K562 (cell line): ENCODE measurements around the gene CLEC4F. TPM values are rescaled to one million over a fixed set of nuclear protein-coding genes. Genes with fewer than 3 reads are reported as not detected.

Experiments used
- ATAC-seq: fragments of 200-7000 bp; cut with Tn5 transposase; 3 replicates; pipeline ENCODE4 v1.9.1; 2020; ENCODE audit warnings: moderate library complexity
- BruUV-seq: library from RNA; stranded (reverse); fragments of 400-500 nt; replicated peaks from 2 replicates; lab custom pipeline; 2021; lab: Mats Ljungman, UMichigan
- CTCF ChIA-PET: fragments of 300-600 bp; formaldehyde crosslinking; extraction: SDS; loops from one replicate; lab custom pipeline; 2021; ENCODE audit warnings: low intra/inter-chr PET ratio; lab: Yijun Ruan, JAX
- POLR2A ChIA-PET: fragments of 300-600, 350-650 bp; sonication (Branson Sonifier 250); formaldehyde crosslinking; extraction: SDS; loops from one replicate; lab custom pipeline; 2021; ENCODE audit warnings: antibody characterized with exemption, inconsistent platforms; lab: Yijun Ruan, JAX
- DNase-seq, 4 experiments: peaks; one replicate each; pipeline versions ENCODE4 v3.0.0 to v3.0.0-alpha.2; 2011 to 2018; ENCODE audit warnings: low spot score in 3 of 4, mixed read lengths in 3 of 4; ENCODE audit errors: extremely low read depth in 1 of 4
- FAIRE-seq: peaks from 2 replicates; lab custom pipeline; 2011; peaks lifted over from hg19 to GRCh38; lab: Jason Lieb, UNC
- H2AFZ ChIP-seq: 2 replicates; pipeline ENCODE4 v1.6.0; 2011; ENCODE audit warnings: low read depth, low read length, control low read depth, inconsistent platforms
- H3K27ac ChIP-seq: fragments of 200-600 bp; 3 replicates; pipeline ENCODE4 v1.8.0; 2011; ENCODE audit warnings: low read depth, mild to moderate bottlenecking, control low read depth, inconsistent platforms, low read length, moderate library complexity, mixed read lengths; ENCODE audit errors: extremely low read depth
- H3K27me3 ChIP-seq, 2 experiments: fragments of 300-600 bp in 1 of 2; 2 replicates in 1 of 2; 3 replicates in 1 of 2; pipeline versions ENCODE4 v1.6.0 to v1.8.0; 2011; ENCODE audit warnings: inconsistent platforms in 2 of 2, low read length in 2 of 2, mild to moderate bottlenecking in 1 of 2, mixed read lengths in 1 of 2, moderate library complexity in 1 of 2; ENCODE audit not compliant: control insufficient read depth in 2 of 2, insufficient read depth in 2 of 2
- H3K36me3 ChIP-seq: fragments of 300-600 bp; 3 replicates; pipeline ENCODE4 v1.8.0; 2011; ENCODE audit warnings: mild to moderate bottlenecking, low read length, inconsistent platforms; ENCODE audit not compliant: control insufficient read depth, insufficient read depth
- H3K4me1 ChIP-seq, 2 experiments: fragments of 200-600 bp in 1 of 2; replicated peaks in 1 of 2; 2 replicates in 1 of 2; 3 replicates in 1 of 2; pipeline versions ENCODE4 v1.5.1 to v1.8.0; 2011; ENCODE audit warnings: inconsistent platforms in 2 of 2, low read length in 2 of 2, mild to moderate bottlenecking in 1 of 2, mixed read lengths in 1 of 2, moderate library complexity in 1 of 2; ENCODE audit not compliant: control insufficient read depth in 2 of 2, insufficient read depth in 2 of 2
- H3K4me2 ChIP-seq: 2 replicates; pipeline ENCODE4 v1.6.1; 2011; ENCODE audit warnings: low read length, control low read depth, inconsistent platforms, mixed read lengths; ENCODE audit not compliant: insufficient read depth
- H3K4me3 ChIP-seq: fragments of 200-600 bp; sonication (generic), shearing (Covaris generic); 2 replicates; pipeline ENCODE4 v1.5.1; 2016; ENCODE audit warnings: control low read depth, inconsistent platforms
- H3K79me2 ChIP-seq: fragments of 200-600 bp; 3 replicates; pipeline ENCODE4 v1.8.0; 2011; ENCODE audit warnings: low read length, inconsistent platforms; ENCODE audit not compliant: control insufficient read depth, insufficient read depth
- H3K9ac ChIP-seq, 2 experiments: 2 replicates each; pipeline versions ENCODE4 v1.6.0 to v1.6.1; 2011; ENCODE audit warnings: low read depth in 2 of 2, low read length in 2 of 2, control low read depth in 1 of 2, inconsistent platforms in 1 of 2, mild to moderate bottlenecking in 1 of 2, mixed read lengths in 1 of 2; ENCODE audit not compliant: insufficient read depth in 1 of 2
- H3K9me1 ChIP-seq: one replicate; pipeline ENCODE4 v1.6.0; 2011; ENCODE audit warnings: inconsistent platforms, mild to moderate bottlenecking, low read length, moderate library complexity; ENCODE audit not compliant: control insufficient read depth, insufficient read depth
- H3K9me3 ChIP-seq: replicated peaks from 2 replicates; pipeline ENCODE4 v1.5.1; 2011; ENCODE audit warnings: low read depth, low read length, inconsistent platforms; ENCODE audit not compliant: control insufficient read depth, insufficient read depth
- H4K20me1 ChIP-seq: replicated peaks from 2 replicates; pipeline ENCODE4 v1.6.1; 2011; ENCODE audit warnings: low read length, inconsistent platforms, mixed read lengths; ENCODE audit not compliant: control insufficient read depth, insufficient read depth
- ADNP ChIP-seq: fragments of 200-800 bp; sonication (Bioruptor generic); IDR thresholded peaks from 2 replicates; pipeline ENCODE4 v1.6.1; 2016; ENCODE audit warnings: missing genetic modification characterization, missing compliant biosample characterization
- ATF1 ChIP-seq, 2 experiments: fragments of 450-650 bp in 1 of 2; IDR thresholded peaks; 2 replicates each; pipeline ENCODE4 v1.6.1; 2016; ENCODE audit warnings: missing compliant biosample characterization in 1 of 2, missing genetic modification characterization in 1 of 2
- HDAC8 ChIP-seq: fragments of 450-650 bp; IDR thresholded peaks from 2 replicates; pipeline ENCODE4 v1.6.1; 2016; ENCODE audit warnings: mild to moderate bottlenecking, missing genetic modification characterization, moderate library complexity, missing compliant biosample characterization
- MECOM ChIP-seq: fragments of 250-450 bp; sonication (Bioruptor Pico); IDR thresholded peaks from 2 replicates; pipeline ENCODE4 v1.8.0; 2022; ENCODE audit warnings: inconsistent platforms
- MYNN ChIP-seq, 2 experiments: sonication (generic); formaldehyde crosslinking in 1 of 2; IDR thresholded peaks; 2 replicates each; pipeline versions ENCODE4 v1.5.0 to v1.6.1; 2016 to 2020; ENCODE audit warnings: antibody characterized with exemption in 1 of 2, missing genetic modification reagents in 1 of 2
- POLR3G ChIP-seq: IDR thresholded peaks from 2 replicates; pipeline ENCODE4 v1.6.1; 2011; ENCODE audit not compliant: insufficient read length, insufficient replicate concordance; ENCODE audit errors: extremely low read depth
- SAFB ChIP-seq: fragments of 200-400 bp; formaldehyde crosslinking; IDR thresholded peaks from 2 replicates; pipeline ENCODE4 v1.6.1; 2017; ENCODE audit warnings: low read depth, low read length, borderline replicate concordance
- SIRT6 ChIP-seq: IDR thresholded peaks from one replicate; pipeline ENCODE4 v1.6.1; 2012; ENCODE audit warnings: low read depth, mild to moderate bottlenecking, control low read depth, inconsistent platforms, low read length, moderate library complexity
- TAL1 ChIP-seq: fragments of 450-650 bp; IDR thresholded peaks from 2 replicates; pipeline ENCODE4 v1.6.1; 2016; ENCODE audit warnings: mild to moderate bottlenecking
- ZKSCAN8 ChIP-seq: fragments of 200-800 bp; sonication (Bioruptor generic); IDR thresholded peaks from 2 replicates; pipeline ENCODE4 v1.6.1; 2016; ENCODE audit warnings: missing genetic modification characterization, missing compliant biosample characterization
- WGBS: fragments of 100-300 bp; shearing (Covaris generic); methylation state at CpG from one replicate; pipeline ENCODE4 v1.1.6; 2016; ENCODE audit warnings: low coverage, mixed read lengths; ENCODE audit not compliant: insufficient coverage; ENCODE audit errors: missing lambda C conversion rate; 5-methylcytosine and 5-hydroxymethylcytosine counted together
- in situ Hi-C: fragments of 300-500 bp; cut with MboI; formaldehyde crosslinking; loops from 4 replicates; pipeline ENCODE4 v1.15.0; 2018; ENCODE audit warnings: inconsistent platforms, mixed read lengths
- intact Hi-C: fragments of 100-400 bp; cut with micrococcal nuclease; formaldehyde crosslinking; loops from 2 replicates; pipeline ENCODE4 v1.14.2; 2022
- polyA plus RNA-seq, 8 experiments: library from polyadenylated mRNA; depleted of rRNA in 4 of 8; stranded (reverse) in 5 of 8; unstranded in 3 of 8; fragments of >200 nt; fragmentation: Nextera tagmentation in 2 of 8; fragmentation: Illumina TruSeq in 1 of 8; extraction: Ambion mirVana in 2 of 8; extraction: Trizol in 1 of 8; gene quantifications; 2 replicates each; pipeline versions ENCODE4 v1.2.1 to v1.2.3, GENCODE V29; 2011 to 2014; ENCODE audit warnings: inconsistent platforms in 1 of 8, missing spikeins in 1 of 8
- total RNA-seq, 7 experiments: library from RNA; depleted of rRNA in 6 of 7; stranded (reverse); fragments of >200 nt in 6 of 7; fragmentation: Illumina TruSeq in 2 of 7; extraction: Trizol in 2 of 7; gene quantifications; 2 replicates each; pipeline versions ENCODE4 v1.2.1 to v1.2.3, GENCODE V29; 2011 to 2021; ENCODE audit warnings: low replicate concordance in 1 of 7

The CLEC4F gene
- total and polyA plus RNA-seq, 9 of the 15 experiments (the other 6 are each of a cell fraction or from before 2014, with no cell fraction given) = not detected

DNA sequence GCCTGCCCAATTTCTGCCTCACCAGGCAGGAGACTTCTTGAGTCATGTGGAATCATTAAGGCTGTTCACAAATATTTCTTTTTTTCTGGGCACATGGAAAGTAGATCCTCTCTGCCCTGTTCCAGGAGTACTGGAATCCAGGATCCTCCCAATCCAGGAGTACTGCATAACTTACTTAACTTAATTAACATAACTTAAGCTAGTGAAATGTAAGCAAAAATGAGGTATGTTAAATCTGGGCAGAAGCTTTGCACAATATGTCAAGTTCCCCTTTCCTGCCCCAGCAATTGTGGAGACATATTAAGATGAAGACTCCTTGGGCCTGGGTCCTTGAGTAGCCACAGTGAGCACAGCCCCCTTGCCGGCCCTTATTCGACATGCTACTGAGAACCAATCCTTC lies 12.0 kb upstream of the CLEC4F start:
- Histone ChIP-seq H3K36me3 (no peaks in the 10 kb centered on the region), H3K4me2 (no peak overlapping the region), H3K79me2 (no peaks in the 10 kb centered on the region), H3K4me3 (no peak overlapping the region), H3K9me1 (no peaks in the 10 kb centered on the region), H3K27ac (no peak overlapping the region), H3K27me3 (peaks cover 24 to 67% of the 10 kb centered on the region in 2 experiments), H4K20me1 (0 out of 2 replicates have a peak, but pooled peaks cover 4% of the 10 kb centered on the region), H3K4me1 (no peaks in the 10 kb centered on the region; a peak in 2 of 5 replicates), H2AFZ (no peak overlapping the region), H3K9me3 (no peaks in the 10 kb centered on the region), H3K9ac (no peak overlapping the region)
- FAIRE-seq (no peak), ATAC-seq (no peak), DNase-seq (no peak)
- in situ Hi-C loops (no loop called here), intact Hi-C loops (no loop called here)
- no peak for TF ChIP-seq MECOM (CRISPR knock-in tag)
- TF ChIP-seq POLR3G = no peak
- TF ChIP-seq MYNN (IDR thresholded peaks at IDR 0.05) = no peak
- no peak for TF ChIP-seq MYNN (CRISPR knock-in tag; IDR thresholded peaks at IDR 0.05)
- TF ChIP-seq TAL1 = no peak
- TF ChIP-seq ZKSCAN8 (CRISPR knock-in tag) = no peak
- TF ChIP-seq SIRT6 = no peak
- TF ChIP-seq ATF1 (CRISPR knock-in tag; IDR thresholded peaks at IDR 0.05) = no peak
- no peak for TF ChIP-seq ATF1 (tag; IDR thresholded peaks at IDR 0.05)
- no peak for TF ChIP-seq ADNP
- no peak for TF ChIP-seq SAFB
- TF ChIP-seq HDAC8 (tag) = no peak
- POLR2A ChIA-PET = no interaction called here
- CTCF ChIA-PET = no interaction called here
- no TSS peak for BruUV-seq
- WGBS = 0% methylated on average over 2 of the region's 2 CpGs
